ENCODE results near the gene UBQLN4.
"Not testable (repeated sequence)": the region's sequence is repeated elsewhere in the genome, so short reads cannot be mapped to it uniquely, and the experiment has no call there.

UBQLN4 gene

DNA sequence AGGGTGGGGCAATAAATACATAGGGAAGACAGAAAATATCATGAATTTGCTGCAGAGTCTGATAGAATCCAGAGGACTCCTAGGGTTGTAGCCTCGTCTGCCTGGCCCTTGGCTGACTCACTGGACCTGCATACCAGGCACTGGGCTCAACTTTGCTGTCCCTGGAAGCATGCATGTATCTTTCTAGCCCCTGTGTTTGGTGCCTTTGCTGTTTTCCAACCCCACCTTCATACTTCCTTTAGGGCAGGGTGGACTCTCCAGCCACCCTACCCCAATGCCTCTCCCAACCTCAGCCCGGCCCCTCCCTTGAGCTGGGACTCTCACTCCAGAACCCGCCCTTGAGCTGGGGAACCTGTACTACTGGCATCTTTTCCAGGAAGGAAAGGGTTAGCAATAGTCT, 8.6 kb upstream of the UBQLN4 start:
- DNase-seq (ENCODE audit: low read depth, low spot score) = no peak

GRCh38 chr1:156060937-156061636, 7.5 kb upstream of the UBQLN4 start, which contains the start of gene RAB25:
Gene RAB25, plus strand, starts transcription at chr1:156061160. Its CDS starts 241 bp downstream, at chr1:156061401.
- DNase-seq (ENCODE audit: low read depth, low spot score) = no peak

DNA sequence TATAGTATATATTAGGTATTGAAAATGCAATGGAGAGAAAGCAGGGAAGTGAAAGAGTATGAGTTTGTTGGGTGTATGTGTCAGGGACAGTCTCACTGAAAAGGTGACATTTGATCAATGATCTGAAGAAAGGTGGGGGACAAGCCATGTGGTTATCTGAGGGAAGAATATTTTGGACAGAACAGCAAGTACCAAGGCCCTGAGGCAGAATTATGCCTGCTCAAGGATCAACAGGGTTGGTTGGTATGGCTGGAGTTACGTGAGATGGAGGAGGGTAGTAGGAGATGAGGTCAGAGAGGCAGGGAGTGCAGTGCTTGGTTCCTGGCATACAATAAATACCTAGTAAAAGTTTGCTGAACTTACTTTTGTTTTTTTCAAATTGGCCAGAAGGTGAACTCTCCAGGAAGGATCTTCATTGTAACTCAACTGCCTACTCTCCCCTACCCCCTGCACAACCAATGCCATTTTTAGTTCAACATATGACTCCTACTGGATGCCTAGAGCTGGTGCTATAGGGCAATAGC, 2.8 kb upstream of the UBQLN4 start:
- no peak for DNase-seq (ENCODE audit: low read depth, low spot score)

DNA sequence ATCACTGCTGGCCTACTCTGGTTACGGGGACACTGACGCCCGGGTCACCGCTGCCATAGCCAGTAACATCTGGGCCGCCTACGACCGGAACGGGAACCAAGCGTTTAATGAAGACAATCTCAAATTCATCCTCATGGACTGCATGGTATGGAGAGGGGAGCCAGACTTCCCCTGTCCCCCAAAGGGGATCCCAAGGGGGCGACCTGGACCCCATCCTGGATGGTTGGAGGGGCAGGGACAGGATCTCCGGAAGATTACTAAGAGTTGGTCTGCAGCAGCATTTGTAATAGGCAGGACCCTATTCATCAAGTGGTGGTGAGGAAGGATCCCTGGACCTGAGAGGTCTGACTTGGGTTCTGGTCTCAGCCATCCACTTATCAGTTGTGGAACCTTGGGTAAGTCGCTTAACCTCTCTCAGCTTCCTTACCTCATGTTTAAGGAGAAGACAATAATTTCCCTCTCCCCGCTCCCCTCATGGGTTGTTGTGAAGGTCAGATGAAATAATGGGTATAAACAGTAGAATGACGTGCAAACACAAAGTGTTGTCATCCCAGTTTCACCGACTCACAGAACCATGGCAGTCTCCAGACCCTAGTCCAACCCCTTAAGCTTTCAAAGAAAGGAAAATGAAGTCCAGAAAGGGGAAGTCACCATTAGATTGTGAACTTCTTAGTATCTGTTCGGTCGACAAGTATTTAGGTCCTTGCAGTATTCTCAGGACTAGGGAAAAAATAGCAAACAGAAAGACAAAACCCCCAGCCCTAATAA, 1.9 kb upstream of the UBQLN4 start:
- no peak for DNase-seq (ENCODE audit: low read depth, low spot score)

DNA sequence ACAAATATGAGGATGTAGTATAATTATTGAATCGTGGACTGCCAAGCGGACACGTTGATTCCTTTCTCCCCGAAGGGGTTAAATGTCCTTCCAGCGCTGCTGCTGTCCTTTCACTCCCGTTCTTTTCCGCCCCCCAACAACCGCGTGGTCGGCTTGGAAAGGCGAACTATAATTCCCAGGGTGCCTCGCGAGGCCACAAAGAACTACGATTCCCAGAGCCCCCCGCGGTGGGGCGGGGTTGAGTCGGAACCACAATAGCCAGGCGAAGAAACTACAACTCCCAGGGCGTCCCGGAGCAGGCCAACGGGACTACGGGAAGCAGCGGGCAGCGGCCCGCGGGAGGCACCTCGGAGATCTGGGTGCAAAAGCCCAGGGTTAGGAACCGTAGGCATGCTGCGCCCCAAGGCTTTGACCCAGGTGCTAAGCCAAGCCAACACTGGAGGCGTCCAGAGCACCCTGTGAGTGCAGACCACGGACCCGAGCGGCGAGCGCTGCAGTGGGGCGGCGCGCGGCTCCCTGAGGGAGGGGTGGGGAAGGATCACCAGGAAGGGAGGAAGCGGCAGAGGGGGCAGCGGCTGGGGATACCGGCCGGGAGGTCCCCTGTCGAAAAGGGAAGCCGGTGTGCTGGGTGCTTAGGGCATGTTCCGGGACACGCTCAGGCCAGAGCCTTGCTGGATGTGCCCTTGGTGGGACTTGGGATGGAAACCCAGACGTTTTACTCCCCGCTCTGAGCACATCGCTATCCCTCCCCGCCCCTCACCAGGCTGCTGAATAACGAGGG, 1.1 kb upstream of the UBQLN4 start, which contains the start of gene LAMTOR2:
Gene LAMTOR2 (plus strand): TSS at position 283 of the 781 bp plus-strand sequence. CDS start 108 bp downstream, at position 391.
- DNase-seq (ENCODE audit: low read depth, low spot score) = peak; percentile 97

DNA sequence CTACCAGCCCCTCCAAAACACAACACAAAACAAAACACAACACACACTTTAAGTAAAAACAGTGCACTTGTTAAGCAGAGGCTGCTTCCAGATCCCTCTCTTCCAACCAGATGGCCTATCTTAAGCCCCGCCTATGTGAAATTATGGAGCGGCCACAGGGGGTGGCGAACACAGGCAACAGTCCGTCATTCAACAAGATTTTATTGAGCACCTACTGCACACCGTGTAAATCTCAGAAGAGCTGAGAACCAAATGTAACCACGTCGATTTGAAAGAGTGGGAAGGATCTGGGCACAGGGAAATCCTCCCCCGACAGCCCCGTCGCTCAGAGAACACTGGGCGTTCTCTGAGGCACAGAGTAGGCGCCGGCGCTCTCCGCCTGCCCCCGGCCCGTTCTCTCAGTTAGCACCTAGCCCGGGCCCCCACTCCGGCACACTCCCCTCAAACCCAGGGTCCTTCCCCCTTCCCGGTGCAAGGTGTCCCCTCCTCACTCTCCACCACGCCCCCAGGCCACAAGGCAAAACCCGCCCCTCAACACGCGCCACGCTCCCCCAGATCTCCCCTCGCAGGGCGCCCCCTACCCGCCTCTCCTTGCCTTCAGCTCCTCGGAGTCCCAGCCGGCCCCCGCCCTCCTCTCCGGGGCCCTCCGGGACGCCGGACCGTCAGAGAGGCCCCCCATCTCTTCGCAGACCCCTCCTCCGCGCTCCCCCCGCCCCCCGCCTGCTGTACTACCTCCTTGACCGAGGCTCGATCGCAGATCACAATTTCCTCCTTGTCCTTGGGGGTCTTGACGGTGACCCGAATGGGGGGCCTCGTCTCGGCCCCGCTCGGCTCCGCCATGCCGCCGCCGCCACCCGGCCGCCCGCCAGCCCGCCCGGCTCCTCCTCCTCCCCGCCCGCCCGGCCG, 483 bp downstream of the UBQLN4 start:
- DNase-seq (ENCODE audit: low read depth, low spot score) = peak; percentile 39

DNA sequence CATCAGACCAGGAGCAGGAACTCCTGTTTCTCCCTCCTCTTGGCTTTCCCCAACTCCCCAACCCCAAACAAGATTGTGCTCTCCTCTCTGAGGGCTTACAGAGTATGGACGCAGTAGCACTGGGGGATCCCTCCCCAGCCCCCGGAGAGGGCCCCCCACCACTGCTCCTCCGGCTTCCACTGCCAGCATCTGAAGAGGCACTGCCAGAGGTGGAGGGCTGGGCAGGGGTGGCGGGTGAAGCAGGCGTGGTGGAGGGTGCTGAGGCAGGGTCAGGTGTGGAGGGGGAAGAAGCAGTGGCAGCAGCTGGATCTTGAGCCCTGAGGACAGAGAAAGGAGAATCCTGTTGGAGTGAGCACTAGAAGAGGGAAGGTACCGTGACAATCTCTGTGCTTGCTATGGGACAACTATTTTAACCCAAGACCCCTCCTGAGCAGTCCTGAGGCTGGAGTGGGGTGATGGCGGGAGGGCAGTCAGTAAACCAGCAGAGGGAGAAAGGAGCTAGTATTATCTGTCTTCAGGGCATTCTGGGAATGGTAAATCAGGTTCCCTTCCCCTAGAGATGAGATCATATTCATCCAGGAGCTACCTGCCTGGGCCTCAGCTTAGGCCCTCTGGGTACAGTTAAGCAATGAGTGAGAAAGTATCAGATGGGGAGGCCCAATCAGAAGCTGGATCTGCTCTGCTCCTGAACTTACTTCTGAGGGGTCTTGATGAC, 2.4 kb downstream of the UBQLN4 start:
- no peak for DNase-seq (ENCODE audit: low read depth, low spot score)

GRCh38 chr1:156050376-156050775, 3.2 kb downstream of the UBQLN4 start:
- DNase-seq (ENCODE audit: low read depth, low spot score) = no peak

- DNase-seq (ENCODE audit: low read depth, low spot score) = no peak
These were observed 4.8 kb downstream of the UBQLN4 start for GRCh38 chr1:156048663-156049258.

DNA sequence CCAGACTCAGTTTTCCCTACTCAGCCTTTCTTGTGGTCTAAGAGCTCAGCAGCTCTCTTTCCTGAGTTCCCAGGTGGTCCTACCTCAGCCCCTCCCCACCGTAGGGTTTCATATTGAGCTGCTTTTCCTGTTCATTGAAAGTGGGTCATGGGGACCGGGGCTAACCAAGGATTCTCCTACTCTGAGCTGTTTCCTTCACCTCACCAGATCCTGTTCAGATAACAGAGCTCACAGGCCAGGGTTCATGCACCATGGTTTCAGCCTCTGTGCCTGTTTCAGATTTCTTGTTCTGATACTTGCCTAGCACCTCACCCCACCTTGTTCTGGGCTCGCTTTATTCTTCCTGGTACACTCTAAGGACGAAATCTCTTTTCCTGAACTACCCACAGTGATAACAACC, 8.5 kb downstream of the UBQLN4 start:
- no peak for DNase-seq (ENCODE audit: low read depth, low spot score)

DNA sequence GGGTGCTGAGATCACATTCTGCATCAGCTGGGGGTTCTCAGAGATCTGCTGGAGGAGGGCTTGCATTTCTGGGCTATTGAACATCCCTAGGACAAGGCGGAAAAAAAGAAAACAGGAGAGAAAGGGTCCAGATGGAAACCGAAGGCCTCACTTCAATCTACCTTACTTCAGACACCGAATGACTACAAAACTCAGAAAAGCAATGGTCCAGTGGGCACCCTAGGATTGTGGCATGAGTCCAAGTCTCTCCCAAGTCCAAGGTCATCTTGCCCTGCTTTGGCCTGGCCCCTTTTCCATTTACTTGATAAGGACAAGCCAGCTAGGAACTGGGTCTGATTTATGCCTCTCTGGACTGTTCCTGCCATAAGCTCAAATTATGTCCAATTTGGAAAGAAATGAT, 10.8 kb downstream of the UBQLN4 start:
- DNase-seq (ENCODE audit: low read depth, low spot score) = no peak

DNA sequence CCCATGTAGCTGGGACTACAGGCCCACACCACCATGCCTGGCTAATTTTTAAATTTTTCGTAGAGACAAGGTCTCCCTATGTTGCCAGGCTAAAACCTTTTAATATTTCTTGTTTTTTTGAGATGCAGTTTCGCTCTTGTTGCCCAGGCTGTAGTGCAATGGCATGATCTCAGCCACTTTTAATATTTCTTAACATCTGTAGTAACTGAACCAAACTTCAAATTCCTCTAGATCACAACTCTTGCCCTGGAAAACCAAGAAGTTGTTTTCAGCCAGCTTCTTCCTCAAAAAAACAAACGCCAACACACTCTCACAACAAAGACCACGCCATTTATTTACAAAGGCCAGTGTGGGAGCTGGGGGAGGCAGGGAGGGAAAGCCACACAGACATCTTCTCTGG, 18.6 kb downstream of the UBQLN4 start:
- not testable (repeated sequence) for DNase-seq (ENCODE audit: low read depth, low spot score)

- no peak for DNase-seq (ENCODE audit: low read depth, low spot score)
These were observed 20.6 kb downstream of the UBQLN4 start for GRCh38 chr1:156033011-156033410.

GRCh38 chr1:156026588-156026987, 27.0 kb downstream of the UBQLN4 start:
- no peak for DNase-seq (ENCODE audit: low read depth, low spot score)

- DNase-seq (ENCODE audit: low read depth, low spot score) = no peak
These were observed 27.7 kb downstream of the UBQLN4 start for GRCh38 chr1:156025876-156026275.

- DNase-seq (ENCODE audit: low read depth, low spot score) = no peak
These were observed 28.8 kb downstream of the UBQLN4 start for GRCh38 chr1:156024801-156025200.

DNA sequence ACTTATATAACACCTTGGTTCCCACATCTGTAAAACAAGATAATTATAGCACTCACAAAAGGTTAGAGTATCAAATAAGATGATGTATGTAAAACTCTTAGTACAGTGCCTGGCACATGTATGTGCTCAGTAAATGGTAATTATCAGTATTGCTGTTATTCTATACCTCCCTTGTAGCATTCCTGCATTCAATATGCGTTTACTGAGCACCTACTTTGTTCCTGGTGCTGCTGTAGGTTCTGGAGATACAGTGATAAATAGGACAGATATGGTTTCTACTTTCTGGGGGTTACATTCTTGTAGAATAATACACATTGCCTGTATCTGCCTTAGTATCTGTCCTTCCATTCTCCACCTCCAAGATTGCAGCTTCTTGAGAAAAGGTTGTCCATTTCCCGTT, 31.6 kb downstream of the UBQLN4 start:
- DNase-seq (ENCODE audit: low read depth, low spot score) = no peak

DNA sequence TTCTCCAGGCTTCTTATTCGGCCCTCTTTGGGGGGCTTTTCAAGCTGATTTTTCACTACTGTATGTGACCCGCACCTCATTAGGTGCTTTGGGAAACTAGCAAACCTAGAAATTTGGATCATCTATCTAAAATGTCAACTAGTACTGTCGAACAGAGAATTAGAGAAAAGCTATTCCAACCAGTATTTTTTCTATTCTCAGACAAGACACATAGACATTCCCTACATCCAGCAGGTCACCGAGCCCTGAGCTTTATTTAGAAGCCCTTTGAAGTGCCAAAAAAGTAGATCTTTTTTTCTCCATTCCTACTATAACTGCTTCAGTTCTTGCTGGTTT, 32.5 kb downstream of the UBQLN4 start:
- no peak for DNase-seq (ENCODE audit: low read depth, low spot score)

GRCh38 chr1:156020293-156021092, 33.1 kb downstream of the UBQLN4 start, which contains the start of gene SSR2:
Gene SSR2, minus strand, starts transcription at chr1:156020951. Its CDS starts 784 bp downstream, at chr1:156020167.
- peak; percentile 79 for DNase-seq (ENCODE audit: low read depth, low spot score)
